HL-60 (cell line): ENCODE data around the gene BRINP3.

ENCODE experiments used
- DNase-seq, 2 experiments: peaks; one replicate each; pipeline ENCODE4 v3.0.0-alpha.2; 2010 to 2020; ENCODE audit warnings: low read depth in 1 of 2, low spot score in 1 of 2
- H3K27ac ChIP-seq: fragments of 250-450 bp; sonication (Bioruptor Pico); replicated peaks from 2 replicates; pipeline ENCODE4 v1.5.1; 2020; ENCODE audit warnings: mild to moderate bottlenecking, moderate library complexity
- H3K27me3 ChIP-seq: fragments of 250-450 bp; sonication (Bioruptor Pico); 2 replicates; pipeline ENCODE4 v1.5.1; 2021; ENCODE audit warnings: mild to moderate bottlenecking, moderate library complexity; ENCODE audit not compliant: insufficient read depth, poor library complexity, severe bottlenecking
- H3K4me3 ChIP-seq: replicated peaks from 2 replicates; pipeline ENCODE4 v1.5.1; 2011; ENCODE audit warnings: mild to moderate bottlenecking, control low read depth, low read length; ENCODE audit not compliant: insufficient read depth
- CTCF ChIP-seq: IDR thresholded peaks from one replicate; pipeline ENCODE4 v1.5.1; 2011; ENCODE audit warnings: low read length, control low read depth, inconsistent platforms; ENCODE audit not compliant: insufficient read depth
- GABPA ChIP-seq: IDR thresholded peaks from 2 replicates; pipeline ENCODE4 v1.6.1; 2012; ENCODE audit warnings: low read depth
- POLR2AphosphoS5 ChIP-seq: IDR thresholded peaks from 2 replicates; pipeline ENCODE4 v1.6.1; 2012; ENCODE audit warnings: low read depth
- REST ChIP-seq: IDR thresholded peaks from 2 replicates; pipeline ENCODE4 v1.6.1; 2012; ENCODE audit warnings: low read depth; ENCODE audit not compliant: insufficient replicate concordance
- SPI1 ChIP-seq: IDR thresholded peaks from 2 replicates; pipeline ENCODE4 v1.6.1; 2012; ENCODE audit warnings: low read depth, mild to moderate bottlenecking, borderline replicate concordance

BRINP3 gene

GRCh38 chr1:190480231-190480630, 2.6 kb upstream of the BRINP3 start:
- TF ChIP-seq POLR2AphosphoS5 (no peak), SPI1 (no peak), CTCF (no peak), GABPA (no peak), REST (no peak)
- no peak overlapping the region for H3K27ac ChIP-seq
- peaks cover 11% of the 10 kb centered on the region for H3K27me3 ChIP-seq
- H3K4me3 ChIP-seq, result no peak overlapping the region
- no peak for DNase-seq

GRCh38 chr1:190479516-190479915, 1.9 kb upstream of the BRINP3 start:
- no peak for DNase-seq
- Histone ChIP-seq H3K4me3 (no peak overlapping the region), H3K27me3 (peaks cover 11% of the 10 kb centered on the region), H3K27ac (no peak overlapping the region)
- TF ChIP-seq SPI1, result no peak
- no peak for TF ChIP-seq REST
- no peak for TF ChIP-seq CTCF
- TF ChIP-seq POLR2AphosphoS5, result no peak
- no peak for TF ChIP-seq GABPA

- peaks cover 11% of the 10 kb centered on the region for H3K27me3 ChIP-seq
- no peak overlapping the region for H3K27ac ChIP-seq
- no peak overlapping the region for H3K4me3 ChIP-seq
- TF ChIP-seq GABPA (no peak), SPI1 (no peak), REST (no peak), POLR2AphosphoS5 (no peak), CTCF (no peak)
- no peak for DNase-seq
Observed at GRCh38 chr1:190479050-190479397, 1.4 kb upstream of the BRINP3 start.
